ENCODE data around the gene UBA6. TPM values are rescaled to one million over a fixed set of nuclear protein-coding genes. Genes with fewer than 3 reads are reported as not detected.
"Not testable (repeated sequence)": the region's sequence is repeated elsewhere in the genome, so short reads cannot be mapped to it uniquely, and the experiment has no call there.

The UBA6 gene
- polyA plus RNA-seq (2013, experiment 1 of 2; ENCODE audit: insufficient read length): 51.8 TPM
- 59.3 TPM for polyA plus RNA-seq (2013, experiment 2 of 2; ENCODE audit: insufficient read length)

GRCh38 chr4:67700738-67701516 is at the start of gene UBA6:
Gene UBA6, minus strand, starts transcription at chr4:67701155. Its CDS starts 36 bp downstream, at chr4:67701119.
- DNase-seq: peak; percentile 96

DNA sequence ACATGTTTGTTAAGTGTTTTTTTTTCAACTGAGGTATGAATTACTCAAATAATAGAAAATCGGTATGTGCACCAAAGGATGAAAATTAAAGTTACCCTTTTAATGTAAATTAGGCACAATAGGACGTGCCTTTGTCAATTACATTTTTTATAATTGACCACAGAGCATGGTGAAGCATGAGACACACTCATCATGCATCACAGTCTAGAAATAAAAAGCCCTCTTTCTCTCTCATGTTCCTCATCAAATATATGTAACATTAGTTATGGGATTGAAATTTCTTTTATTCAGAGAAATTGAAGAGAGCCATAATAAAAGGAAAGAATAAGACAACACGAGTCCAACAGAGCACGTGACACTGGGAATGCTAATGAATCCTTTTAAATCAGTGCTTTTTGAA is 49.7 kb upstream of the UBA6 start:
- DNase-seq: no peak

GRCh38 chr4:67749286-67749685 is 48.3 kb upstream of the UBA6 start:
- DNase-seq: no peak

DNA sequence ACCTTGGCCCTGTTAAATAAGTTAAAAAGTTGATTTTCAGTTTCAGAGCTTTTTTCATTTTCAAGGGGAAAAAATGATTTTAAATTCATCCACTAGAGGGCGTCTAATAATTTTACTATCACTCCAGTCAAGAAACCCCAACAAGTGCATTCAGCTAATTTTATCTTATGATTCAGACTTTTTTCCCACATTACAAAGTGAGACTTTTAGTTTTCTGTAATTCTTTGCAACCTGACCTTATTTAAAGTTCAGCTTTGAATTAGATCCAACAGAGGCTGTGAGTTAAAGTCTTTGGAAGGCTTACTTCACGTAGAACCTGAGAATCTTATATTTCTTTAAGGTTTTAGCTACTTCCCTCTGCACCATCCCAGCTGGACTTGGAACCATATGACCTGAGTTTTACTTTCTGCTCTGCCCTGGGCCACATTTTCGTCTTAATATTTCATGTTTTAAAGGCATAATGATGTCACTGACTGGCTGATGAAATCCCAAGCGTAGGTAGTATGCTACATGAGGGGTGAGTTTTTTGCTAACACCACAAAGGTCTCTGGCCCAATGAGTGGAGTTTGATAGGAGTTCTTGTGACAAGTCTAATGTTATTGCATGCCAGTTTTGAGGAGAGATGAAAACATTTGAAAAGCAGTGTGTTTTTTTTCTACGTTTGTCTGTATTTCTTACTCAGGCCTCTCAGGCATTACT is 46.0 kb upstream of the UBA6 start:
- DNase-seq: peak; percentile 42

DNA sequence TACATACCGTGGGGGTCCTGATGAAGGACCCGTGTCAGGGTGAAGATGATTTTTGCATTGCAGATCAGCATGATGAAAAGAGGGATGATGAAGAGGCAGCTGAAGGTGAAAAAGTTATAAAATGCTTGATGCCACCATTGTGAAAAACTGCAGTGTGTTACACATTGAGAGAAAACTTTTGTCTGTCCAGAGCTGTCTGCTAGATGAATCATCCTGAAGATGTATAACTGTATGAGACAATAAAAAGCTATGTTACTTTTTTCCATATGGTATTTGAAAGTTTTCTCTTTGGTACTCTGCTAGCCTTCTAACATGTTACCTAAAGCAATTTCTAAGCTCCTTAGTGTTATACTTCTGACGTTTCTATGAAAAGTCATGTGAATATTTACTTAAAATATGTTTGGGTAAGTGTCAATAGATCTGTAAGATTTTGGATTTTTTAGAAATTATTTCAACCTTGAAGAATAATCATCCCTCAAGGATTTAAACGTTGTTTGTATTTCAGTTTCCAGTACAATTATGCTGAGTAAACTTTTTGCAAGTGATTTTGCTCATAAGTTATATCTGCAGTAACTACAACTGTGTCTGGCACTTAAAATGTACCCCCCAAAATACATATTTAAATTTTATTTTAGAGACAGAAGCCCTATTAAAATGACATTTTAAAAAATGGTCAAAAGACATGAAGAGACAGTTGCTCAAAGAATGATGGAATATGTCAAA is 43.8 kb upstream of the UBA6 start:
- peak; percentile 37 for DNase-seq

GRCh38 chr4:67743194-67743593 is 42.2 kb upstream of the UBA6 start:
- DNase-seq: no peak

- DNase-seq: no peak
These were observed 35.3 kb upstream of the UBA6 start for GRCh38 chr4:67736262-67736661.

DNA sequence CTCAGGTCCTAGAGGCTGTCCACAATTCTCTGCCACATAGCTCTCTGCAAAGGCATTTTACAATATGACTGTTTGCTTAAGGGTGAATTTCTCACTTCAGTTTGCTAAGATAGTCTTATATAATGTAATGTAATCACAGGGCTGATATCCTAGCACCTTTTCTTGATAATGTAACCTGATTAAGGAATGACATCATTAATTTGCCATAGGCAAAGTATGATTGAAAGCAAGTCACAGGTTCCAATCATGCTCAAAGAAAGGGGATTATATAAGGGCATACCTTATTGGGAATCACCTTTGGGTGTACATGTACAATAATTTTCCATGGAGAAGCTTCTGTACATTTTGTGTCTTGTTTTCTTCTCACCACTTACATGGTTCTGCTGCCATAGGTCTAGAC is 34.4 kb upstream of the UBA6 start:
- no peak for DNase-seq

- DNase-seq: not testable (repeated sequence)
These were observed 29.6 kb upstream of the UBA6 start for GRCh38 chr4:67730511-67730910.

- peak; percentile 36 for DNase-seq
These were observed 26.3 kb upstream of the UBA6 start for GRCh38 chr4:67727124-67727850.

GRCh38 chr4:67725981-67726380 is 25.0 kb upstream of the UBA6 start:
- DNase-seq: no peak

- DNase-seq: no peak
These were observed 24.2 kb upstream of the UBA6 start for GRCh38 chr4:67725132-67725531.

DNA sequence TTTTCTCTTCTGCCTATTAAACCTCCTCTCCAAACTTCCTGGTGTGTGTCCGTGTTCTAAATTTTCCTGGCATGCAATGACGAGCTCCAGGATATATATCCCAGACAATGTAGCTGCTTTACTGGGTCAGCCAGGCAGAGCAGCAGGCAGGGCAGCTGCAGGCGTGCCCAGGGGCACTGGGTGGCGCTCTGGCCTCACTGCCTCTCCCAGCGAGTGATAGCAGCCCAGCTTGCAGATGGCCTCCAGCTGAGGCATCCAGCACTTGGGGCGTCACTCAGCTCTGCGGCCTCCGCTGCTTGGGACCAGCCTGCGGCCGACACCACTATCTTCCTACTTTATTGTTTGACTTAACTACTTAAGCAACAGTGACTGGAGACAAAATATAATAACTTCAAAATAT is 23.0 kb upstream of the UBA6 start:
- DNase-seq: no peak

DNA sequence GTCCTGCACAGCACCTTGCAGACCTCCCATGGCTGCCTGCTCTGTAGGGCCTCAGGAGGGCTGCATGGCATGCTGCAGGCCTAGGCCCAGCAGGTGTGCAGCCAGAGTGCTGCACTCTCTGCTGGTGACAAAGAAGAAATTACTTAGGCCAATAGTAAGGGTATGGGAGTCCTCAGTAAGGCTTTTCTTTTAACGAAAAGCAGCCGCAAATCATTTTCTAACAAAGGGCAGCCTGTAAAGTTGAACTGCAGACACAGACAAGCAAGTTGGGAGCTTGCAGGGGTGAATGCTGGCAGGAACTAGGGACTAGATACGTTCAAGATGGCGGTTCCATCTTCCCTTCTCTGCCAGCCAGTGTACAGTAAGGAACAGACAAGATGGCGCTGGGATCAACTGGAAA is 22.4 kb upstream of the UBA6 start:
- DNase-seq: no peak

GRCh38 chr4:67721770-67722597 is 21.0 kb upstream of the UBA6 start:
- peak; percentile 46 for DNase-seq

- DNase-seq: no peak
These were observed 20.4 kb upstream of the UBA6 start for GRCh38 chr4:67721315-67721769.

GRCh38 chr4:67719953-67720617 is 19.1 kb upstream of the UBA6 start:
- no peak for DNase-seq

- no peak for DNase-seq
These were observed 17.9 kb upstream of the UBA6 start for GRCh38 chr4:67718848-67719247.

DNA sequence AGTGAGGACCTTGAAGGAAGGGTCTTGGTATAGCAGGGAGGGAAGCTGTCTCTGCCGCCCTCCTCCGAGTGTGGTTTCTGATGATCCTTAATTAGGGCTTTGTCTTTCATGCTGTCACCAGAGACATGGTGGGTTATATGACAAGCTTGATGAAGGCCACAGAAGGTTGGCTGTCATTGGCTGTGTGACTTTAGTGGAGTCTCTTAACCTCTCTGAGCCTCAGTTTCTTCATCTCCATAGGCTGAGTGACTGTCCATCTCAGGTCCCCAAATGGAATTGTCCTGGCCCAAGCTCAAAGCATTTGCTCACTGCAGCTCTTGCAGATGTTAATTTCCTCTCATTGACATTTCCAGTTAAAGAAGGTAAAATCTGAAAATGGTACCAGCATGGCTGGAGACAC is 16.6 kb upstream of the UBA6 start:
- DNase-seq: no peak

- no peak for DNase-seq
These were observed 14.0 kb upstream of the UBA6 start for GRCh38 chr4:67714955-67715354.

- no peak for DNase-seq
These were observed 13.3 kb upstream of the UBA6 start for GRCh38 chr4:67714248-67714583.
